Gastrocnemius medialis (tissue), 4 donors: Measurements from ENCODE around the gene PANK4. TPM values are rescaled to one million over a fixed set of nuclear protein-coding genes. Genes with fewer than 3 reads are reported as not detected.
A peak's percentile ranks its signal among the peaks of the same experiment; 100 is the strongest.
"Not testable (repeated sequence)": the region's sequence is repeated elsewhere in the genome, so short reads cannot be mapped to it uniquely, and the experiment has no call there.

Experiments used
- ATAC-seq, 2 donors: fragments of 150-250 bp; one replicate each; pipeline ENCODE4 v1.9.1; 2016
- DNase-seq, 2 donors: peaks; one replicate each; pipeline ENCODE4 v3.0.0-alpha.2; 2019
- H3K27ac ChIP-seq, 4 donors: fragments of 200-600 bp; sonication (generic); 1 replicate in 1 of 4; 2 replicates in 3 of 4; pipeline ENCODE4 v1.5.1; 2016 to 2018; ENCODE audit warnings: mild to moderate bottlenecking in 2 of 4, moderate library complexity in 1 of 4
- H3K27me3 ChIP-seq, 3 donors: fragments of 200-600 bp; sonication (generic) in 2 of 3; 1 replicate in 1 of 3; 2 replicates in 2 of 3; pipeline versions ENCODE4 v1.5.1 to v1.6.0; 2016 to 2019; ENCODE audit warnings: mild to moderate bottlenecking in 1 of 3, moderate library complexity in 1 of 3
- H3K36me3 ChIP-seq, 2 donors: fragments of 200-600 bp; sonication (generic) in 1 of 2; one replicate each; pipeline ENCODE4 v1.5.1; 2017 to 2018
- H3K4me1 ChIP-seq, 2 donors: fragments of 200-600 bp; sonication (generic) in 1 of 2; one replicate each; pipeline ENCODE4 v1.5.1; 2016 to 2017; ENCODE audit warnings: mild to moderate bottlenecking in 2 of 2
- H3K4me3 ChIP-seq, 4 donors: fragments of 200-600 bp; sonication (generic) in 3 of 4; 1 replicate in 1 of 4; 2 replicates in 3 of 4; pipeline ENCODE4 v1.5.1; 2016 to 2019; ENCODE audit warnings: mild to moderate bottlenecking in 2 of 4
- H3K9me3 ChIP-seq, 3 donors: fragments of 200-600 bp; sonication (generic) in 2 of 3; 1 replicate in 1 of 3; 2 replicates in 2 of 3; pipeline ENCODE4 v1.5.1; 2016 to 2019
- POLR2A ChIP-seq, 2 donors: fragments of 450-650 bp; IDR thresholded peaks; one replicate each; pipeline ENCODE4 v1.6.1; 2017; ENCODE audit warnings: antibody characterized with exemption in 2 of 2, mild to moderate bottlenecking in 2 of 2, moderate library complexity in 2 of 2
- in situ Hi-C, 4 donors: fragments of 200-750 bp; cut with MboI; loops; one replicate each; pipeline versions ENCODE4 v1.15.0 to v1.8.0; 2017; ENCODE audit warnings: low sequenced_read_pairs in 4 of 4
- intact Hi-C: fragments of 100-400 bp; cut with DNase I; formaldehyde crosslinking; loops from one replicate; pipeline ENCODE4 v1.15.1; 2023; ENCODE audit warnings: low total_unique reads
- total RNA-seq, 4 donors: library from RNA; depleted of rRNA; stranded (reverse); fragments of >200 nt; gene quantifications; one replicate each; pipeline versions ENCODE4 v1.1.0 to v1.2.3, GENCODE V29; 2016
- TF ChIP-seq, protein P1 (sequence below), 5 experiments: fragments of 450-650 bp in 3 of 5; fragments of 200-600 bp in 2 of 5; sonication (generic) in 2 of 5; IDR thresholded peaks in 4 of 5; conservative IDR thresholded peaks in 1 of 5; 1 replicate in 4 of 5; 2 replicates in 1 of 5; pipeline ENCODE4 v1.5.1; 2016 to 2019; ENCODE audit warnings: antibody characterized with exemption in 5 of 5, mild to moderate bottlenecking in 3 of 5, moderate library complexity in 3 of 5

PANK4 gene
- total RNA-seq, 4 donors from 2014 or later: 27.5 to 54.2 (median 38.5) TPM

DNA sequence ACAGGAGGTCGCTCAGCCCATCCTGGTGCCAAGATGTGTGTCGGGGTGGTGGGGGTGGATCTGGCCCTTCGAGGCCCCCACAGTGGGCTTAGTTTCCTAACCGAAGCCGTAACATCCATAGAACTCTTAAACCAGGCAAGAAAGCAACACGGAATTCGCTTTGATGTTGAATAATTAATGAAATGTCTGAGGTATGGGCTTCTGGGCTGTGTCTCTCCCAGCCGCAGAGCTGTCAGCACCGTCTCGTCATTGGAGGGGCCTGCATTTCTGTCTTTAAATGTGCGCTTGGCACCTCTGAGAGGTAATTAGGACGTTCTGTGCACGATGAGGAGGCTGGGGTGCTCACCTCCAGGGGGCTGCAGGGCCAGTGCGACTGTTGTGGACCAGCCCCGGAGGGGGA lies 63.6 kb downstream of the PANK4 start:
- peaks cover 0 to 6% of the 10 kb centered on the region in 2 donors for H3K4me1 ChIP-seq
- intact Hi-C loops (loop anchor here (10.0 kb wide), 1 partner anchor 82 kb away; no protein-coding TSS in a partner anchor), in situ Hi-C loops (no loop called here)

DNA sequence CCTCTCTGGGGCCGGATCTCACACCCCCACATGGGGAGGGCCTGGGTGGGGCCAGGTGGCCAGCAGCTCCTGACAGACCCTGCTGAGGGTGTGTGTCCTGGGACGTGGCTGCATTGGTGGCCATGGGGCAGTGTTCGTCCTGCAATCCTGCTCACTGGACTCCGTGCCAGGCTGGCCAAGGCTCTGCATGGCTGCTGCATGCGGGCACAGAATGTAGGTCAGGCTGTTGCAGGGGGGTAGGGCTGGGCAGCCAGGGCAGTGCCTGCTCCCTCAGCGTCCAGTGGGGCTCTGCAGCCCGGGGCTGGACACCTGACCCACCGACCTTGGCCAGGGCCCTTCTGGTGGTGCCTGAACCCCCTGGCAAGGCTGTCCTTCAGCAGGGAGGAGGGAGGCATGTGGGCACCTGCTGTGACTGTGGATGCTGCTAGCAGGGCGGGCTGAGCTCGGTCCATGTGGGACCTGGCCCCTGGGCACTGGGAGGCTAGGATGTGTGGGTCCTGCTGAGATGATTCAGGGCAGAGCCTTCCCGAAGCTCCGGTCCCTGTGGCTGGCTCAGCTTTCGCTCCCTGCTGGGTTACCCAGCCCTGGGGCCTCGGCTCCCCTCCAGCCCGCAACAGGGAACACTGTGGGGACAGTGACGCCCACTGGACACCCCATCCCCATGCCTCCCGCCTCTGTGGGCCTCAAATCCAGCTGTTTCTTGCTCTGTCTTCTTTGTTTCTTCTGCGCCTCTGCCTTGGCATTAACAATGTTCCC lies 65.2 kb downstream of the PANK4 start:
- in situ Hi-C loops (no loop called here), intact Hi-C loops (loop anchor here (10.0 kb wide), 1 partner anchor 84 kb away; no protein-coding TSS in a partner anchor)
- Histone ChIP-seq H3K36me3 (no peaks in the 10 kb centered on the region), H3K9me3 (no peaks in the 10 kb centered on the region), H3K27me3 (peaks cover 37 to 50% (median 39%) of the 10 kb centered on the region in 3 donors), H3K4me1 (peaks cover 0 to 6% of the 10 kb centered on the region in 2 donors), H3K4me3 (no peak overlapping the region), H3K27ac (no peak overlapping the region)
- ATAC-seq: no peak
- TF ChIP-seq, protein P1, sequence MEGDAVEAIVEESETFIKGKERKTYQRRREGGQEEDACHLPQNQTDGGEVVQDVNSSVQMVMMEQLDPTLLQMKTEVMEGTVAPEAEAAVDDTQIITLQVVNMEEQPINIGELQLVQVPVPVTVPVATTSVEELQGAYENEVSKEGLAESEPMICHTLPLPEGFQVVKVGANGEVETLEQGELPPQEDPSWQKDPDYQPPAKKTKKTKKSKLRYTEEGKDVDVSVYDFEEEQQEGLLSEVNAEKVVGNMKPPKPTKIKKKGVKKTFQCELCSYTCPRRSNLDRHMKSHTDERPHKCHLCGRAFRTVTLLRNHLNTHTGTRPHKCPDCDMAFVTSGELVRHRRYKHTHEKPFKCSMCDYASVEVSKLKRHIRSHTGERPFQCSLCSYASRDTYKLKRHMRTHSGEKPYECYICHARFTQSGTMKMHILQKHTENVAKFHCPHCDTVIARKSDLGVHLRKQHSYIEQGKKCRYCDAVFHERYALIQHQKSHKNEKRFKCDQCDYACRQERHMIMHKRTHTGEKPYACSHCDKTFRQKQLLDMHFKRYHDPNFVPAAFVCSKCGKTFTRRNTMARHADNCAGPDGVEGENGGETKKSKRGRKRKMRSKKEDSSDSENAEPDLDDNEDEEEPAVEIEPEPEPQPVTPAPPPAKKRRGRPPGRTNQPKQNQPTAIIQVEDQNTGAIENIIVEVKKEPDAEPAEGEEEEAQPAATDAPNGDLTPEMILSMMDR (IDR thresholded peaks at IDR 0.05 in 4 of 5, conservative IDR thresholded peaks at IDR 0.05 in 1 of 5): no peak
- no peak for TF ChIP-seq POLR2A (IDR thresholded peaks at IDR 0.05)
- no peak for DNase-seq

More for the DNA sequence above, 63.6 kb downstream of the PANK4 start:
- H3K36me3 ChIP-seq: no peaks in the 10 kb centered on the region
- H3K27me3 ChIP-seq: peaks cover 41 to 66% (median 53%) of the 10 kb centered on the region in 3 donors
- H3K9me3 ChIP-seq: no peaks in the 10 kb centered on the region
- ATAC-seq (no peak), DNase-seq (no peak)
- H3K27ac ChIP-seq: no peak overlapping the region
- no peak for TF ChIP-seq POLR2A (IDR thresholded peaks at IDR 0.05)
- TF ChIP-seq, protein P1 (IDR thresholded peaks at IDR 0.05 in 4 of 5, conservative IDR thresholded peaks at IDR 0.05 in 1 of 5): no peak
- H3K4me3 ChIP-seq: no peak overlapping the region

DNA sequence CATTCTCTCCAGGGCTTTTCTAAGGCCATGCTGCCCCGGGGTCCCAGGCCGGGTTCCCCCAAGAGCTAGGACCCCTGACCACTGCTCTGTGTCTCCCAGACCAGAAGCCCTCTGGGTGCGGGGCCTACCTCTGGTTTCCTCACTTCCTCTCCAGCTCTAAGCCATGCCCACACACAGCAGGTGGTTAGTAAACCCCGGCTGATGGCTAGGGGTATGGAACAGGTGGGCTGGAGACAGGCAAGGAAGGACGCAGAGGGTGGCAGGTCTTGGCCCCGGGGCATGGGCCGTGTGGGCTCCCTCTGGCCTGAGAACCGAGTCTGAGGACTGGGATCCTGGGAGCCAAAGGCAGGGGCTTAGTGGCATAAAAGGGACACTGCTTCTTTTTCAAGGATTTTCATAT lies 66.2 kb downstream of the PANK4 start:
- TF ChIP-seq, protein P1 (IDR thresholded peaks at IDR 0.05 in 4 of 5, conservative IDR thresholded peaks at IDR 0.05 in 1 of 5): no peak
- TF ChIP-seq POLR2A (IDR thresholded peaks at IDR 0.05): no peak
- intact Hi-C loops: loop anchor here (10.0 kb wide), 1 partner anchor 85 kb away; no protein-coding TSS in a partner anchor
- in situ Hi-C loops: no loop called here
- peak in 1 of 2 donors; percentile 16 for ATAC-seq
- DNase-seq: no peak
- H3K9me3 ChIP-seq: no peaks in the 10 kb centered on the region
- peaks cover 32 to 50% (median 32%) of the 10 kb centered on the region in 3 donors for H3K27me3 ChIP-seq
- H3K36me3 ChIP-seq: no peaks in the 10 kb centered on the region
- H3K27ac ChIP-seq: no peak overlapping the region
- H3K4me3 ChIP-seq: no peak overlapping the region
- H3K4me1 ChIP-seq: peaks cover 0 to 6% of the 10 kb centered on the region in 2 donors

DNA sequence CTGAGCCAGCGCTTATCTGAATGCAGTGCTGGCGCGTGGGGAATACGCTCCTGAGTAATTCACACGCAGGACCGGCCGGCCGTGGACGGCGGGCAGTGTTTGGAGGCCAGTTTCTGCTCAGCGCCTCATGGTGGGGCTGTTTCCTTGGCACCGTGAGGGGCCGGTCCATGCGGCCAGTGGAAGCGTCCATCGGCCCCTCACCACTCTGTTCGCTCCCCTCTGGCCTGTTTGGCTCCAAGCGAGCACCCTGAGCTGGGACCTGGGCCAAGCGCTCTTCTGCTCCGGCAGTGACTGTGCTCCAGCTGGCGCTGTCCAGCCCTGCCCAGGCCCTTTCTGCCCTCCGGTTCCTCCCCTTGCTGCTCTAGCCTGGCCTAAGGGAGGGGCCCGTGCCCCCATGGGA lies 66.6 kb downstream of the PANK4 start:
- peaks cover 28 to 50% (median 31%) of the 10 kb centered on the region in 3 donors for H3K27me3 ChIP-seq
- peak in 1 of 2 donors; percentile 36 for ATAC-seq

DNA sequence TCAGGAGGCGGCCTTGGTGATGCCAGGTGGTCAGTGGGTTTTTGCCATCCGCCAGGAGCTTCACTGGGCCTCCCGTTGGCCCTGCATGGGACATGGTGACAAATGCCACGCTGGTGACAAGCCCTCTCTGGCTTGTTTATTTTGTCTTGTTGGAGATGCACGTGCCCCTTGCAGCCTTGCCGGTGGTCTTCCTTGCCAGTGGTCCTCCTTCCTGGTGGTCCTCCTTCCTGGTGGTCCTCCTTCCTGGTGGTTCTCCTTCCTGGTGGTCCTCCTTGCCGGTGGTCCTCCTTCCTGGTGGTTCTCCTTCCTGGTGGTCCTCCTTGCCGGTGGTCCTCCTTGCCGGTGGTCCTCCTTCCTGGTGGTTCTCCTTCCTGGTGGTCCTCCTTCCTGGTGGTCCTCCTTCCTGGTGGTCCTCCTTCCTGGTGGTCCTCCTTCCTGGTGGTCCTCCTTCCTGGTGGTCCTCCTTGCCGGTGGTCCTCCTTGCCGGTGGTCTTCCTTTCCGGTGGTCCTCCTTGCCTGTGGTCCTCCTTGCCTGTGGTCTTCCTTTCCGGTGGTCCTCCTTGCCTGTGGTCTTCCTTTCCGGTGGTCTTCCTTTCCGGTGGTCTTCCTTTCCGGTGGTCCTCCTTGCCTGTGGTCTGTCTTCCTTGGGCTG lies 67.2 kb downstream of the PANK4 start:
- in situ Hi-C loops, intact Hi-C loops, DNase-seq, H3K9me3 ChIP-seq, H3K36me3 ChIP-seq, H3K27ac ChIP-seq, ATAC-seq, H3K4me1 ChIP-seq, H3K4me3 ChIP-seq: not testable (repeated sequence)
- peaks cover 26 to 50% (median 29%) of the 10 kb centered on the region in 3 donors for H3K27me3 ChIP-seq

More for the DNA sequence above, 66.6 kb downstream of the PANK4 start:
- Histone ChIP-seq H3K9me3 (no peaks in the 10 kb centered on the region), H3K4me3 (no peak overlapping the region), H3K36me3 (no peaks in the 10 kb centered on the region), H3K27ac (no peak overlapping the region), H3K4me1 (peaks cover 0 to 6% of the 10 kb centered on the region in 2 donors)
- in situ Hi-C loops: no loop called here
- no peak for TF ChIP-seq POLR2A (IDR thresholded peaks at IDR 0.05)
- TF ChIP-seq, protein P1 (IDR thresholded peaks at IDR 0.05 in 4 of 5, conservative IDR thresholded peaks at IDR 0.05 in 1 of 5): peak in 4 of 5 experiments; percentile 13 to 40 (median 29)
- DNase-seq: peak in 1 of 2 donors; percentile 23
- intact Hi-C loops: loop anchor here (10.0 kb wide), 1 partner anchor 85 kb away; no protein-coding TSS in a partner anchor
